ENCODE results near the gene ZNF729.

DNA sequence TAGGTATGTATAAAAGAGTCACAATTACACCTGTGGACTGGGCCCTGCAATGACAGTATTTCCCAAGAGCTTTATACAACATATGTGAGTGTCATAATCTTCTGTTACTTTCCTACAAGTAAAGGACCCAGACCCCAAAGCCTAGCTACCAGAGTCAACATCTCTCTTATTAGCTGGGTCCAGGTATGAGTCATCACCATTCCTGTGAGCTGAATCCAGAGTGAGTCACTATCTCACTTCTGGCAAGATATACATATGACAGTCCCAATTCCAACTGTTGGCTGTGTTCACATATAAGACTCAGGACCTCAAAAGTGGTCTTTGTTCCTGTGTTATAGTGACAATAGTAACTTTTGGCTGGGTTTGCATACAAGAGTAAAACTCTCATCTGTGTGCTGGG lies 46.7 kb downstream of the ZNF729 start:
- TF ChIP-seq, protein P1, sequence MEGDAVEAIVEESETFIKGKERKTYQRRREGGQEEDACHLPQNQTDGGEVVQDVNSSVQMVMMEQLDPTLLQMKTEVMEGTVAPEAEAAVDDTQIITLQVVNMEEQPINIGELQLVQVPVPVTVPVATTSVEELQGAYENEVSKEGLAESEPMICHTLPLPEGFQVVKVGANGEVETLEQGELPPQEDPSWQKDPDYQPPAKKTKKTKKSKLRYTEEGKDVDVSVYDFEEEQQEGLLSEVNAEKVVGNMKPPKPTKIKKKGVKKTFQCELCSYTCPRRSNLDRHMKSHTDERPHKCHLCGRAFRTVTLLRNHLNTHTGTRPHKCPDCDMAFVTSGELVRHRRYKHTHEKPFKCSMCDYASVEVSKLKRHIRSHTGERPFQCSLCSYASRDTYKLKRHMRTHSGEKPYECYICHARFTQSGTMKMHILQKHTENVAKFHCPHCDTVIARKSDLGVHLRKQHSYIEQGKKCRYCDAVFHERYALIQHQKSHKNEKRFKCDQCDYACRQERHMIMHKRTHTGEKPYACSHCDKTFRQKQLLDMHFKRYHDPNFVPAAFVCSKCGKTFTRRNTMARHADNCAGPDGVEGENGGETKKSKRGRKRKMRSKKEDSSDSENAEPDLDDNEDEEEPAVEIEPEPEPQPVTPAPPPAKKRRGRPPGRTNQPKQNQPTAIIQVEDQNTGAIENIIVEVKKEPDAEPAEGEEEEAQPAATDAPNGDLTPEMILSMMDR (IDR thresholded peaks at IDR 0.05), result no peak
- no peak for TF ChIP-seq TCF7L2 (IDR thresholded peaks at IDR 0.05; ENCODE audit: low read depth, low read length)
- TF ChIP-seq POLR2AphosphoS5 (IDR thresholded peaks at IDR 0.05; ENCODE audit: low read depth, low read length), result no peak
- TF ChIP-seq, protein P2, sequence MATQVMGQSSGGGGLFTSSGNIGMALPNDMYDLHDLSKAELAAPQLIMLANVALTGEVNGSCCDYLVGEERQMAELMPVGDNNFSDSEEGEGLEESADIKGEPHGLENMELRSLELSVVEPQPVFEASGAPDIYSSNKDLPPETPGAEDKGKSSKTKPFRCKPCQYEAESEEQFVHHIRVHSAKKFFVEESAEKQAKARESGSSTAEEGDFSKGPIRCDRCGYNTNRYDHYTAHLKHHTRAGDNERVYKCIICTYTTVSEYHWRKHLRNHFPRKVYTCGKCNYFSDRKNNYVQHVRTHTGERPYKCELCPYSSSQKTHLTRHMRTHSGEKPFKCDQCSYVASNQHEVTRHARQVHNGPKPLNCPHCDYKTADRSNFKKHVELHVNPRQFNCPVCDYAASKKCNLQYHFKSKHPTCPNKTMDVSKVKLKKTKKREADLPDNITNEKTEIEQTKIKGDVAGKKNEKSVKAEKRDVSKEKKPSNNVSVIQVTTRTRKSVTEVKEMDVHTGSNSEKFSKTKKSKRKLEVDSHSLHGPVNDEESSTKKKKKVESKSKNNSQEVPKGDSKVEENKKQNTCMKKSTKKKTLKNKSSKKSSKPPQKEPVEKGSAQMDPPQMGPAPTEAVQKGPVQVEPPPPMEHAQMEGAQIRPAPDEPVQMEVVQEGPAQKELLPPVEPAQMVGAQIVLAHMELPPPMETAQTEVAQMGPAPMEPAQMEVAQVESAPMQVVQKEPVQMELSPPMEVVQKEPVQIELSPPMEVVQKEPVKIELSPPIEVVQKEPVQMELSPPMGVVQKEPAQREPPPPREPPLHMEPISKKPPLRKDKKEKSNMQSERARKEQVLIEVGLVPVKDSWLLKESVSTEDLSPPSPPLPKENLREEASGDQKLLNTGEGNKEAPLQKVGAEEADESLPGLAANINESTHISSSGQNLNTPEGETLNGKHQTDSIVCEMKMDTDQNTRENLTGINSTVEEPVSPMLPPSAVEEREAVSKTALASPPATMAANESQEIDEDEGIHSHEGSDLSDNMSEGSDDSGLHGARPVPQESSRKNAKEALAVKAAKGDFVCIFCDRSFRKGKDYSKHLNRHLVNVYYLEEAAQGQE (IDR thresholded peaks at IDR 0.05; ENCODE audit: insufficient read depth in 1 of 2, low read depth in 2 of 2, low read length in 1 of 2), result no peak

Measured in Panc1 (cell line).